Measurements from ENCODE around the gene PRRT1.

Gene PRRT1

GRCh38 chr6:32178547-32179440 is 27.1 kb upstream of the PRRT1 start:
- ATAC-seq (ENCODE audit: low read depth) (no peak), DNase-seq (ENCODE audit: low spot score) (no peak)
- H3K27ac ChIP-seq (ENCODE audit: poor library complexity, severe bottlenecking) = peak overlapping the region; percentile 89

GRCh38 chr6:32177788-32178546 is 26.2 kb upstream of the PRRT1 start, which contains the start of gene RNF5:
Gene RNF5 (plus strand): TSS chr6:32178405. CDS start chr6:32178512, 107 bp downstream.
- DNase-seq (ENCODE audit: low spot score) (peak; percentile 98), ATAC-seq (ENCODE audit: low read depth) (peak; percentile 84)
- H3K36me3 ChIP-seq (ENCODE audit: low read depth) = peaks cover 10% of the 10 kb centered on the region
- peak within 1 kb of the TSS; percentile 89 for H3K27ac ChIP-seq (ENCODE audit: poor library complexity, severe bottlenecking)
- no peaks in the 10 kb centered on the region for H3K27me3 ChIP-seq (ENCODE audit: insufficient read depth, poor library complexity, severe bottlenecking)
- H3K4me3 ChIP-seq (ENCODE audit: severe bottlenecking) = peak within 1 kb of the TSS; percentile 45
- H3K9me3 ChIP-seq (ENCODE audit: severe bottlenecking) = no peaks in the 10 kb centered on the region
- TF ChIP-seq, protein P1, sequence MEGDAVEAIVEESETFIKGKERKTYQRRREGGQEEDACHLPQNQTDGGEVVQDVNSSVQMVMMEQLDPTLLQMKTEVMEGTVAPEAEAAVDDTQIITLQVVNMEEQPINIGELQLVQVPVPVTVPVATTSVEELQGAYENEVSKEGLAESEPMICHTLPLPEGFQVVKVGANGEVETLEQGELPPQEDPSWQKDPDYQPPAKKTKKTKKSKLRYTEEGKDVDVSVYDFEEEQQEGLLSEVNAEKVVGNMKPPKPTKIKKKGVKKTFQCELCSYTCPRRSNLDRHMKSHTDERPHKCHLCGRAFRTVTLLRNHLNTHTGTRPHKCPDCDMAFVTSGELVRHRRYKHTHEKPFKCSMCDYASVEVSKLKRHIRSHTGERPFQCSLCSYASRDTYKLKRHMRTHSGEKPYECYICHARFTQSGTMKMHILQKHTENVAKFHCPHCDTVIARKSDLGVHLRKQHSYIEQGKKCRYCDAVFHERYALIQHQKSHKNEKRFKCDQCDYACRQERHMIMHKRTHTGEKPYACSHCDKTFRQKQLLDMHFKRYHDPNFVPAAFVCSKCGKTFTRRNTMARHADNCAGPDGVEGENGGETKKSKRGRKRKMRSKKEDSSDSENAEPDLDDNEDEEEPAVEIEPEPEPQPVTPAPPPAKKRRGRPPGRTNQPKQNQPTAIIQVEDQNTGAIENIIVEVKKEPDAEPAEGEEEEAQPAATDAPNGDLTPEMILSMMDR (IDR thresholded peaks at IDR 0.05; ENCODE audit: poor library complexity, severe bottlenecking) = no peak
- peaks cover 4% of the 10 kb centered on the region for H3K4me1 ChIP-seq (ENCODE audit: insufficient read depth, poor library complexity, severe bottlenecking)

More at GRCh38 chr6:32178547-32179440, 27.1 kb upstream of the PRRT1 start:
- Histone ChIP-seq H3K27me3 (ENCODE audit: insufficient read depth, poor library complexity, severe bottlenecking) (no peaks in the 10 kb centered on the region), H3K9me3 (ENCODE audit: severe bottlenecking) (no peaks in the 10 kb centered on the region), H3K4me1 (ENCODE audit: insufficient read depth, poor library complexity, severe bottlenecking) (peaks cover 4% of the 10 kb centered on the region), H3K36me3 (ENCODE audit: low read depth) (peaks cover 18% of the 10 kb centered on the region), H3K4me3 (ENCODE audit: severe bottlenecking) (peak overlapping the region; percentile 45)
- TF ChIP-seq, protein P1 (IDR thresholded peaks at IDR 0.05; ENCODE audit: poor library complexity, severe bottlenecking) = no peak

GRCh38 chr6:32177183-32177787 is 25.5 kb upstream of the PRRT1 start:
- Histone ChIP-seq H3K4me1 (ENCODE audit: insufficient read depth, poor library complexity, severe bottlenecking) (peaks cover 4% of the 10 kb centered on the region), H3K9me3 (ENCODE audit: severe bottlenecking) (no peaks in the 10 kb centered on the region), H3K27ac (ENCODE audit: poor library complexity, severe bottlenecking) (peak overlapping the region; percentile 89), H3K4me3 (ENCODE audit: severe bottlenecking) (peak overlapping the region; percentile 45), H3K36me3 (ENCODE audit: low read depth) (peaks cover 9% of the 10 kb centered on the region; the same call in 1 of the 2 replicates), H3K27me3 (ENCODE audit: insufficient read depth, poor library complexity, severe bottlenecking) (no peaks in the 10 kb centered on the region)
- peak; percentile 6 for ATAC-seq (ENCODE audit: low read depth)
- no peak for DNase-seq (ENCODE audit: low spot score)
- TF ChIP-seq, protein P1 (IDR thresholded peaks at IDR 0.05; ENCODE audit: poor library complexity, severe bottlenecking) = no peak

GRCh38 chr6:32176476-32177182 is 24.9 kb upstream of the PRRT1 start:
- Histone ChIP-seq H3K27me3 (ENCODE audit: insufficient read depth, poor library complexity, severe bottlenecking) (no peaks in the 10 kb centered on the region), H3K4me1 (ENCODE audit: insufficient read depth, poor library complexity, severe bottlenecking) (peaks cover 4% of the 10 kb centered on the region), H3K36me3 (ENCODE audit: low read depth) (peaks cover 9% of the 10 kb centered on the region), H3K27ac (ENCODE audit: poor library complexity, severe bottlenecking) (peak overlapping the region; percentile 89), H3K9me3 (ENCODE audit: severe bottlenecking) (no peaks in the 10 kb centered on the region), H3K4me3 (ENCODE audit: severe bottlenecking) (peak overlapping the region; percentile 45)
- no peak for DNase-seq (ENCODE audit: low spot score)
- peak; percentile 6; the same call in 1 of the 3 replicates for ATAC-seq (ENCODE audit: low read depth)
- TF ChIP-seq, protein P1 (IDR thresholded peaks at IDR 0.05; ENCODE audit: poor library complexity, severe bottlenecking) = no peak
